Calu3 (cell line): ENCODE measurements around the gene MFSD12. TPM values are rescaled to one million over a fixed set of nuclear protein-coding genes. Genes with fewer than 3 reads are reported as not detected.

ENCODE experiments used
- BruUV-seq: library from RNA; stranded (reverse); fragments of 400-500 nt; replicated peaks from 2 replicates; lab custom pipeline; 2021; lab: Mats Ljungman, UMichigan
- CTCF ChIA-PET: fragments of 300-600 bp; sonication (Branson Sonifier 250); formaldehyde crosslinking; loops from one replicate; lab custom pipeline; 2022; ENCODE audit warnings: antibody characterized with exemption; lab: Charles Lee
- DNase-seq: peaks from one replicate; pipeline ENCODE4 v3.0.0; 2022
- H3K27ac Mint-ChIP-seq: one replicate; pipeline ENCODE4 v1.8.0; 2022; ENCODE audit warnings: mixed read lengths; ENCODE audit not compliant: unreplicated experiment
- H3K27me3 Mint-ChIP-seq: one replicate; pipeline ENCODE4 v1.8.0; 2022; ENCODE audit warnings: mixed read lengths; ENCODE audit not compliant: unreplicated experiment
- H3K36me3 Mint-ChIP-seq: one replicate; pipeline ENCODE4 v1.8.0; 2022; ENCODE audit warnings: mild to moderate bottlenecking, moderate library complexity, mixed read lengths; ENCODE audit not compliant: insufficient read depth, unreplicated experiment
- H3K4me1 Mint-ChIP-seq: one replicate; pipeline ENCODE4 v1.8.0; 2022; ENCODE audit warnings: mild to moderate bottlenecking, low read depth, mixed read lengths; ENCODE audit not compliant: unreplicated experiment
- H3K4me3 Mint-ChIP-seq: one replicate; pipeline ENCODE4 v1.8.0; 2022; ENCODE audit warnings: mild to moderate bottlenecking, low read depth, moderate library complexity, mixed read lengths; ENCODE audit not compliant: unreplicated experiment
- H3K9me3 Mint-ChIP-seq: one replicate; pipeline ENCODE4 v1.8.0; 2022; ENCODE audit warnings: low read depth, mixed read lengths; ENCODE audit not compliant: unreplicated experiment
- CTCF ChIP-seq: fragments of 200-600 bp; IDR thresholded peaks from one replicate; pipeline ENCODE4 v1.8.0; 2022; ENCODE audit warnings: antibody characterized with exemption; ENCODE audit not compliant: unreplicated experiment
- intact Hi-C: fragments of 100-400 bp; cut with micrococcal nuclease; formaldehyde crosslinking; loops from one replicate; pipeline ENCODE4 v1.10.0; 2022; ENCODE audit not compliant: unreplicated experiment
- total RNA-seq: library from RNA; stranded (reverse); gene quantifications from 2 replicates; pipeline ENCODE4 v1.2.3, GENCODE V29; 2022

MFSD12 gene
- total RNA-seq, 1 experiment from 2014 or later = 105 TPM

DNA sequence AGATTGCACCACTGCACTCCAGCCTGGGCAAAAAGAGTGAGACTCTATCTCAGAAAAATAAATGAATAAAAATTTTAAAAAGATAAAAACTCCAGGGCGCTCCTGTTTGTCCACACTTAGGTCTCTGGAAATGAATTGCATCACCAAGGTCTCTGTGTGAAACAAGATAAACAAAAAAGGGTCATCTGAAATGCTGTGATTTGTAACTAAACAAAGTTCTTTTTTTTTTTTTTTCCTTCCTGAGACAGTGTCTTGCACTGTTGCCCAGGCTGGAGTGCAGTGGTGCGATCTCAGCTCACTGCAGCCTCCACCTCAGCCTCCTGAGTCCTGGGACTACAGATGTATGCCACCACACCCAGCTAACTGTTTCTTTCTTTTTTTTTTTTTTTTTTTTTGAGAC, 39.7 kb downstream of the MFSD12 start:
- H3K27ac Mint-ChIP-seq = no peak overlapping the region
- H3K27me3 Mint-ChIP-seq = no peaks in the 10 kb centered on the region
- no peaks in the 10 kb centered on the region for H3K9me3 Mint-ChIP-seq
- CTCF ChIA-PET = interaction anchor here (0.7 kb wide), 1 partner anchor 17 kb away, joined by 9 read pairs; the partner anchor contains the start of gene DOHH
- intact Hi-C loops = no loop called here
- H3K4me3 Mint-ChIP-seq = no peak overlapping the region
- H3K36me3 Mint-ChIP-seq = peaks cover 7% of the 10 kb centered on the region
- BruUV-seq = no TSS peak
- TF ChIP-seq CTCF = no peak
- no peak for DNase-seq
- H3K4me1 Mint-ChIP-seq = no peaks in the 10 kb centered on the region

DNA sequence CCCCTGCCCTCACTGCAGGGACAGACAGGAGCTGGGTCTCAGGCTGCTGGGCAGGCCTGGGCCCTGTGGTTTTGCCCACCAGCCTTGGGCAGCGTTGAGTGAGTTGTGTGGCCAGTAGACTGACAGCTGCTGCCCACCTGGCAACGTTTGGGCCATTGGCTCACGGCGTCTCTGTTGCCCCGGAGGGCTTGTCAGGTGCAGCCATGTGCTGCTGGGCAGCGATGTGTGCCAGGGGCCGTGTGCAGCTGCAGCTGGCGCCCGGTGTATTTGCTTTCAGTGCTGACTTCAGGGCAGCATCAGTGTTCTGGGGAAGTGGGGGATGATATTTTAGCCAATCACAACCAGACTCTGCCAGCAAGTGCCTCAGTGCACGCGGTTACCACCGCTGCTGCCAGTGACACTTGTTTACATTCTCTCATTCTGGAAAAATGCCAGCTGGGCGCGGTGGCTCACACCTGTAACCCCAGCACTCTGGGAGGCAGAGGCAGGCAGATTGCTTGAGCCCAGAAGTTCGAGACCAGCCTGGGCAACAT, 40.6 kb downstream of the MFSD12 start:
- Mint-ChIP-seq H3K4me1 (no peaks in the 10 kb centered on the region), H3K4me3 (no peak overlapping the region), H3K9me3 (no peaks in the 10 kb centered on the region), H3K27ac (no peak overlapping the region), H3K36me3 (peaks cover 6% of the 10 kb centered on the region), H3K27me3 (no peaks in the 10 kb centered on the region)
- CTCF ChIA-PET = no interaction called here
- no TSS peak for BruUV-seq
- intact Hi-C loops = no loop called here
- peak; percentile 35 for DNase-seq
- TF ChIP-seq CTCF = no peak

GRCh38 chr19:3515891-3516422, 41.4 kb downstream of the MFSD12 start:
- DNase-seq = no peak
- Mint-ChIP-seq H3K27me3 (no peaks in the 10 kb centered on the region), H3K4me3 (no peak overlapping the region), H3K4me1 (no peaks in the 10 kb centered on the region), H3K9me3 (no peaks in the 10 kb centered on the region), H3K27ac (no peak overlapping the region), H3K36me3 (peaks cover 6% of the 10 kb centered on the region)
- CTCF ChIA-PET = no interaction called here
- no TSS peak for BruUV-seq
- intact Hi-C loops = no loop called here
- no peak for TF ChIP-seq CTCF

DNA sequence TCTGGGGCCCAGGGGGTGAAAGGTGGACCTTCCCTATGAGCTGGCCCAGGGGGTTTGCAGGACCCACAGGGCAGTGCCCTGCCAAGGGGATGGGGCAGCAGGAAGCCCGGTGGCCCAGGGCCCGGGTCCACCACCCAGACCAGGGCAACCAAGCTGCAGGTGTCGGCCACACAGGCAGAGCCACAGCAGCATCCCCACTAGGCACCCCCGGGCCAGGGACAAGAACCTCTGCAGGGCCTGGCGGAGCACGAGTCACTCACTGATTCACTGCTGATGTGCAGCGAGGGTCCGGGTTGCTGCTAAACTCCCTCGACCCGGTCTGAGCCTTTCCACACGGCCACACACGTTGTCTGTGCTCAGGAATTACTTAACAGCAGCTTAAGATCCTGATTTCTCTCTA, 42.5 kb downstream of the MFSD12 start:
- Mint-ChIP-seq H3K27me3 (no peaks in the 10 kb centered on the region), H3K27ac (no peak overlapping the region), H3K4me1 (no peaks in the 10 kb centered on the region), H3K36me3 (peaks cover 6% of the 10 kb centered on the region), H3K4me3 (no peak overlapping the region), H3K9me3 (no peaks in the 10 kb centered on the region)
- CTCF ChIA-PET = no interaction called here
- BruUV-seq = no TSS peak
- TF ChIP-seq CTCF = no peak
- intact Hi-C loops = no loop called here
- DNase-seq = no peak
